GM18909 (cell line): ENCODE results near the gene CYP2F1.
"Not testable (repeated sequence)": the region's sequence is repeated elsewhere in the genome, so short reads cannot be mapped to it uniquely, and the experiment has no call there.

Experiments used
- ATAC-seq: cut with Tn5 transposase; IDR thresholded peaks from one replicate; pipeline ENCODE4 v1.9.1; 2021; ENCODE audit warnings: mild to moderate bottlenecking; ENCODE audit not compliant: unreplicated experiment, poor library complexity

Gene CYP2F1

GRCh38 chr19:41123716-41124294, 9.6 kb downstream of the CYP2F1 start:
- no peak for ATAC-seq

DNA sequence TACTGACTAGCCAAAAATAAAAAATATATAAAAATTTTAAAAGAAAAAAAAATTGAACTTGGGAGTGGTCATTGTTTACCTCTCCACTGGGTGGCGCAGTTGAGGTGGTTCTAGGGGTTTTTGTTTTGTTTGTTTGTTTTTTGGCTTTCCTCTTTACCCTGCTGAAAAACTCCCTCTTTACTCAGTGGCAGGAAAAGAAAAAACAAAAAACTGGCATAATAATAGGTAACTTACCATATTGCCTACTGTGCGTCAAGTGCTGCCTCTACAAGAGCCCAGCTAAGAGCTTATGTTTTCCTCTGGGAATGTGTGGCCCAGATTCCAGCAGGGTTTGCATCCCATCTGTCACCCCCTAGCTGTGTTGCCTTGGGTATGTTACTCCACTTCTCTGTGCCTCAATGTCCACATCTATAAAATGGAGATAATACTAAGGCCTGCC, 12.6 kb downstream of the CYP2F1 start:
- ATAC-seq: not testable (repeated sequence)

DNA sequence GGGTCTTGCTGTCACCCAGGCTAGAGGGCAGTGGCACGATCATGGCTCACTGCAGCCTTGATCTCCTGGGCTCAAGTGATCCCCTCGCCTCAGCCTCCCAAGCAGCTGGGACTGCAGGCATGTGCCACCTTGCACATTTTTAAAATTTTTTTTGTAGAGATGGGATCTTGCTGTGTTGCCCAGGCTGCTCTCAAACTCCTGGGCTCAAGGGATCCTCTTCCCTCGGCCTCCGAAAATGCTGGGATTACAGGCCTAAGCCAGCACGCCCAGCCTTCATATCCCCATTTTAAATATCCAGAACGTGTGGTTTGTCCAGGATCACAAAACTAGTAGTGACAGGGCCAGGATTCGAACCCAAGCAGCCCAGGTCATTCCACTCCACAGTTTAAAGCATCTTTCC, 13.1 kb downstream of the CYP2F1 start:
- ATAC-seq: not testable (repeated sequence)

- ATAC-seq: not testable (repeated sequence)
Observed at GRCh38 chr19:41127801-41128300, 13.6 kb downstream of the CYP2F1 start.

GRCh38 chr19:41128692-41129091, 14.5 kb downstream of the CYP2F1 start:
- ATAC-seq: no peak

GRCh38 chr19:41131186-41131585, 17.0 kb downstream of the CYP2F1 start:
- no peak for ATAC-seq

DNA sequence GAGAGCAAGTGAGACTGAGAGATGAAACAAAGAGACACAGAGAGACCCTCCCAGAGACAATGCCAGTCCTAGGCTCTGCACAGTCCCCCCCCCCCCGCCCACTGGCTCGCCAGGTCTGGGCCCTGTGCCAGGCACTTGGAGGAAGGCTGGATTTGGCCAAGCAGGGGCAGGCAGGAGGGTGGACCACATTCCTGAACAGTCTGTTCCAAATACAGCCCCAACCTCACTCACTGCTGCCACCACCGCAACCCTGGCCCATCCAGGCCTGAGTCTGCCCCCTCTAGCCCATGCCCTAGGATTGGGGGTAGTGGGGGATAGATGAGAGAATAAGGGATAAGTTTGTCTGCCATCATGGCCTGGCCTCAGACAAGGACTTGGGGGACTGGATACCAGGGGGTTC, 19.0 kb downstream of the CYP2F1 start:
- no peak for ATAC-seq

GRCh38 chr19:41134616-41135015, 20.4 kb downstream of the CYP2F1 start:
- ATAC-seq: no peak

DNA sequence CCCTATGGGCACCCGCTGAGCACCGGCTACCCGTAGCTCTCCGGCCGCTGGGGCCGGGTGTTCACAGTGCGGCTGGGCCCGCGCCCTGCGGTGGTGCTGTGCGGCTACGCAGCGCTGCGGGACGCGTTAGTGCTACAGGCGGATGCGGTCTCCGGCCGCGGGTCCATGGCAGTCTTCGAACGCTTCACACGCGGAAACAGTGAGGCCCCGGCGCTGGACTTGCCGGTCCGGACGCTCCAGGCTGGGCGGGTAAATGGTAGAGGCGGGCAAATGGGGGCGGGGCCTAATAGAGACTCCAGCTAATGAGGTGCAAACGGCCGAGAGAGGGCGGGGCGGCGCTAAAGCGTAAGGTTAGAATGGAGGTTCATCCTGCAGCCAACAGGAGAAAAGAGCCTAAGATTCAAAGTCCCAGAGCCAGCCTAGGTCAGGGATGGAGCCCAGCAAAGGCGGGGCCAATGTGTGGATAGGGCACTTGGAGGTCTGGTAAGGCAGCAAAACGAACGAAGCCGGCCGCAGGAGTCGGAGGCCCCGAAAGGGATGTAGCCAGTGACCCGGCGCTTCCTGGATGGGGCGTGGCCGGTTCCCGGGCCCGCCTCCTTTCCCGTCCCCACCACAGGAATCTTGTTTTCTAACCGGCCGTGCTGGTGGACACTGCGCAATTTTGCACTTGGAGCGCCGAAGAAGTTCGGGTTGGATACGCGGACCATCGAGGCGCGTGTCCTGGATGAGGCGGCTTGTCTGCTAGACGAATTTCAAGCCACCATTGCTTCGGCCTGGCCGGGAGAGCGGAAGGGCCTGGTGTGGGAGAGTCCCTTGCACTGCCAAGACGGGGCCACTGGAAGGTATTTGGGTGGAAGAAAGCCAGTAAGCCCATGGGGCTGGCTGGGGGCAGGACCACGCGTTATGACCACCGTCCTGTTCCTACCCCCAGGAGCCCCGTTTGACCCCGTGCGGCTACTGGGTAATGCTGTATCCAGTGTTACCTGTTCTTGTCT, 21.5 kb downstream of the CYP2F1 start:
- not testable (repeated sequence) for ATAC-seq

- ATAC-seq: no peak
Observed at GRCh38 chr19:41136636-41137455, 22.6 kb downstream of the CYP2F1 start.

- no peak for ATAC-seq
Observed at GRCh38 chr19:41144403-41144802, 30.2 kb downstream of the CYP2F1 start.

DNA sequence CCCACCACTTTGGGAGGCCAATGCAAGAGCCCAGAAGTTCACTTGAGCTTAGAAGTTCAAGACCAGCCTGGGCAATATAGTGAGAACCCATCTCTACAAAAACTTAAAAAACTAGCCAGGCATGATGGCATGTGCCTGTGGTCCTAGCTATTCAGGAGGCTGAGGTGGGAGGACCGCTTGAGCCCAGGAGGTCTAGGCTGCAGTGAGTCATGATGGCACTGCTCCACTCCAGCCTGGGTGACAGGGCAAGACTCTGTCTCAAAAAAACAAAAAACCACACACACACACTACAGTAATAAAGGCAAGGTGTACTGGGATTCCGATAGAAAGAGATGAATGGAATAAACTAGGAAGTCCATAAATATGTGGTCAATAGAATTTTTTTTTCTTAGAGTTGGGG, 35.6 kb downstream of the CYP2F1 start:
- no peak for ATAC-seq

GRCh38 chr19:41150986-41151385, 36.8 kb downstream of the CYP2F1 start:
- not testable (repeated sequence) for ATAC-seq

DNA sequence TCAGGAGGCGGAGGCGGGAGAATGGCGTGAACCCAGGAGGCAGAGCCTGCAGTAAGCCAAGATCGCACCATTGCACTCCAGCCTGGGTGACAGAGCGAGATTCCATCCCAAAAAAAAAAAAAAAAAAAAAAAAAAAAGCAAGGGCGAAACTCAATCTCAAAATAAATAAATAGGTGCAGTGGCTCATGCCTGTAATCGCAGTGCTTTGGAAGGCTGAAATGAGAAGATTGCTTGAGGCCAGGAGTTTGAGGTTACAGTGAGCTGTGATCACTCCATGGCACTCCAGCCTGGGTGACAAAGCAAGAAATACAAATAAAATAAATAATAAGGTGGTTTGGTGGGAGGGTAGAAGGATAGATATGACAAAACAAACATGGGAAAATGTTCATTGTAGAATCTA, 39.8 kb downstream of the CYP2F1 start:
- no peak for ATAC-seq

DNA sequence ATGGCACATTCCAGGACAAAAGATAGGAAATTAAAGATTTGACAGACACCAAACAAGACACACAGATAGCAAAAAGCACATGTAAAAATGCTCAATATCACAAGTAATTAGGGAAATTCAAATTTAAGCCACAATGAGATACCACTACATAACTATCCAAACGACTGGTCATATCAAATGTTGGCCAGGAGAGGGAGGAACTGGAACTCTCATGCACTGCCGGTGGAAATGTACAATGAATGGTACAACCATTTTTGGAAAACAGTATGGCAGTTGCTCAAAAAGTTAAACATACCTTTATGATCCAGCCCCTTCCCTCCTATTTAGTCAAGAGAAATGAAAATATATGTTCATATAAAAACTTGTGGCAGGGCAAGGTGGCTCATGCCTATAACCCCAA, 42.0 kb downstream of the CYP2F1 start:
- ATAC-seq: no peak

- ATAC-seq: no peak
Observed at GRCh38 chr19:41159881-41160280, 45.6 kb downstream of the CYP2F1 start.

DNA sequence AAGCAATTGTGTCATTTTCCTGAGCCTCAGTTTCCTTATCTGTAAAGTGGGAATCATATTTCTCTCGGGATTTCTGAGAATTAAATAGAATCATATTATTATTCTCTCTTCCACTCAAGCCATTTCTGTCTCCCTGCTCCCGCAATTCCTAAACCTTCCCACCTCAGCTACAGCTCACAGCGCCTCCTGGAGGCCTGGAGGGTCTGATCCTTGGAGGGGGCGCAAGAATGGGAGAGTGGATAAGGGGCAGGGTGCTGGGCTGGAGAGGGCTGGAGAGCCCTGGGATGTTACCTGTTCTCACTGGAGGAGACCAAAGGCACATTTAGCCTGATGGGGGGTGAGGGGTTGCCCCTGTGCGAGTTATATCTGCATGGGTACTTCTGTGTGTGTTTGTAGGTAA, 47.7 kb downstream of the CYP2F1 start:
- no peak for ATAC-seq

- no peak for ATAC-seq
Observed at GRCh38 chr19:41166944-41167804, 52.9 kb downstream of the CYP2F1 start.

GRCh38 chr19:41172297-41173164, 58.3 kb downstream of the CYP2F1 start:
- no peak for ATAC-seq
